DND-41 (cell line): Measurements from ENCODE around the gene SMARCA4.

Experiments used
- ATAC-seq: fragments of 200-7000 bp; cut with Tn5 transposase; 3 replicates; pipeline ENCODE4 v1.9.1; 2021; ENCODE audit warnings: low read depth; ENCODE audit not compliant: insufficient read depth
- DNase-seq: peaks from one replicate; pipeline ENCODE4 v3.0.0-alpha.2; 2020
- H2AFZ ChIP-seq: 2 replicates; pipeline ENCODE4 v1.6.0; 2012; ENCODE audit warnings: low read depth, low read length
- H3K27ac ChIP-seq: 2 replicates; pipeline ENCODE4 v1.5.1; 2012; ENCODE audit warnings: low read length, inconsistent platforms
- H3K27me3 ChIP-seq: fragments of 200-600 bp; sonication (generic); 2 replicates; pipeline ENCODE4 v1.6.0; 2012; ENCODE audit warnings: low read length, mild to moderate bottlenecking, inconsistent platforms; ENCODE audit not compliant: insufficient read depth, poor library complexity
- H3K36me3 ChIP-seq: 2 replicates; pipeline ENCODE4 v1.5.1; 2012; ENCODE audit warnings: low read length, inconsistent platforms; ENCODE audit not compliant: insufficient read depth
- H3K4me1 ChIP-seq: 2 replicates; pipeline ENCODE4 v1.5.1; 2012; ENCODE audit warnings: mild to moderate bottlenecking, low read length; ENCODE audit not compliant: insufficient read depth
- H3K4me2 ChIP-seq: 2 replicates; pipeline ENCODE4 v1.6.0; 2012; ENCODE audit warnings: mild to moderate bottlenecking, moderate library complexity, low read length, inconsistent platforms; ENCODE audit not compliant: insufficient read depth
- H3K4me3 ChIP-seq, 2 experiments: fragments of 200-600 bp in 1 of 2; shearing (Covaris generic) in 1 of 2; 2 replicates each; pipeline ENCODE4 v1.5.1; 2012 to 2016; ENCODE audit warnings: inconsistent platforms in 2 of 2, low read length in 2 of 2, mild to moderate bottlenecking in 2 of 2, low read depth in 1 of 2, moderate library complexity in 1 of 2
- H3K79me2 ChIP-seq: 2 replicates; pipeline ENCODE4 v1.6.0; 2012; ENCODE audit warnings: low read length, inconsistent platforms; ENCODE audit not compliant: insufficient read depth
- H3K9ac ChIP-seq: 2 replicates; pipeline ENCODE4 v1.6.0; 2012; ENCODE audit warnings: low read depth, mild to moderate bottlenecking, inconsistent platforms, low read length, moderate library complexity
- H3K9me3 ChIP-seq: 2 replicates; pipeline ENCODE4 v1.5.1; 2012; ENCODE audit warnings: low read length, moderate library complexity, mild to moderate bottlenecking, inconsistent platforms; ENCODE audit not compliant: insufficient read depth, severe bottlenecking
- H4K20me1 ChIP-seq: 2 replicates; pipeline ENCODE4 v1.6.0; 2012; ENCODE audit warnings: low read length; ENCODE audit not compliant: insufficient read depth
- CTCF ChIP-seq: IDR thresholded peaks from 2 replicates; pipeline ENCODE4 v1.5.1; 2012; ENCODE audit warnings: borderline replicate concordance, low read length, moderate library complexity, mild to moderate bottlenecking; ENCODE audit not compliant: poor library complexity, severe bottlenecking; ENCODE audit errors: extremely low read depth
- EZH2 ChIP-seq: IDR thresholded peaks from 3 replicates; pipeline ENCODE4 v1.6.1; 2012; ENCODE audit warnings: borderline replicate concordance, low read depth, mild to moderate bottlenecking, moderate library complexity, low read length, inconsistent platforms; ENCODE audit not compliant: severe bottlenecking

The SMARCA4 gene

DNA sequence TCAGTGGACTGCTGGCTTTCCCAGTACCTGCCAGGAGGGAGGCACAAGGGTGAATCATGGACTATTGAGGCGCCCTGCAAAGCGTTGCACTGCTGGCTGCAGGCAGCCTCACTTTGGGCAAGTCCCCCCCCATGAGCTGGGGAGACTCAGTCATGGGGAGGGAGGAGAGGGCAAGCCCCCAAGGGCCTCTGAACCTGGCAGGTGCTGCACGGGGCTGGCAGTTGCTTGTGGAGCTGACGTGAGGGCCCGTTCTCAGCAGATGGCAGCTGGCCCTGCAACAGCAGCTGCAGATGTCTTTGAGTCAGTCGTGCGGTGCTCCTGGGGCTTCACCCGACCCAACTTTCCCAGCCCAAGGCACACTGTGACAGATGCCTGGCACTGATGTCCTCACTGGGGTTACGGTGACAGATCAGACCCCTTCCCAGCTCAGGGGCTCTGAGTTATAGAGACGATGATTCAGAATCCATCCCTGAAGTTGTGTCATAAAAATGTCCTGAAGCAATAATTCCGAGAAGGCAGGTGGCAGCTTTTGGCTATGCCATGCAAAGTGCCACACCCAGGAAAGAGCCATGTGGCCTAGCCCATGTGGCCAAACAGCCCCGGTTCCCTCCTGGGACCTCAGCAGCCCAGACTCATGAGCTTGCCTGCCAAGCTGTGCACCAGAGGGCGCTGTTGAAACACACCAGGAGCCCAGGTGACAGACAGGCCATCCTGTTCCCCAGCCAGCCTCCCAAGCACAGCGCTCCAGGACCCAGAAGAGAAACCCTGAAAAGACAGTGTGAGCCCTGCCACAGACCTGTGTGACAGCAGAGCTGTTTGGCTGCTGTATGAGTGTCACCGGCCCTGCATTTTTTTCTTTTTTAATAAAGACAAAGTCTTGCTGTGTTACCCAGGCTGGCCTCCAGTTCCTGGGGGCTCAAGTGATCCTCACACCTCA, 74.9 kb downstream of the SMARCA4 start:
- no peak overlapping the region for H3K4me3 ChIP-seq
- no peak overlapping the region for H3K9ac ChIP-seq
- H3K9me3 ChIP-seq: no peaks in the 10 kb centered on the region
- ATAC-seq: peak; percentile 96
- H3K27me3 ChIP-seq: no peaks in the 10 kb centered on the region
- H3K4me2 ChIP-seq: no peak overlapping the region
- peaks cover 16% of the 10 kb centered on the region for H3K79me2 ChIP-seq
- H3K4me1 ChIP-seq: no peaks in the 10 kb centered on the region
- H2AFZ ChIP-seq: no peak overlapping the region
- no peak for TF ChIP-seq EZH2
- peak; percentile 95 for TF ChIP-seq CTCF
- peak overlapping the region; percentile 45; the same call in 1 of the 2 replicates for H3K27ac ChIP-seq
- DNase-seq: peak; percentile 81
- peaks cover 92% of the 10 kb centered on the region for H3K36me3 ChIP-seq
- H4K20me1 ChIP-seq: peaks cover 23% of the 10 kb centered on the region

DNA sequence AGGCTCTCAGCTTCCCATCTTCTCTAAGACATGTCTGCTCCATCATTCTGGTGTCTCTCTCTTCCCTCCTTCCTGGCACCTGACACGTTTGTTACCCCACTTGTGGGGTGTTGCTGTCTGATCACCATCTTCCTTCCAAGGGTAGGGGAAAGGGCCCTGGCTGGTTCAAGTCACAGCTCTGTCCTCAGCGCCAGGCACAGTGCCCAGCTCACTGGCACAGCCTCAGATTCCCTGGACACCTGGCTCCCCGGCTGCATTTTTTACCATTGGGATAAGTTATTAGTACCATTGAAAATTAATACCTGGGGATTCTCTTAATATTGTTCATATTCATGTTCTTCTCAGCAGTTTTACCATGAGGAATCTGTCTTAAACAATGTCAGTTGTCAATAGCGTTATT, 77.7 kb downstream of the SMARCA4 start:
- peaks cover 16% of the 10 kb centered on the region for H3K79me2 ChIP-seq
- no peaks in the 10 kb centered on the region for H3K27me3 ChIP-seq
- ATAC-seq (no peak), DNase-seq (no peak)
- no peak overlapping the region for H3K27ac ChIP-seq
- H3K9ac ChIP-seq: no peak overlapping the region
- no peak overlapping the region for H2AFZ ChIP-seq
- no peak overlapping the region for H3K4me2 ChIP-seq
- peaks cover 90% of the 10 kb centered on the region for H3K36me3 ChIP-seq
- H3K4me1 ChIP-seq: no peaks in the 10 kb centered on the region
- peaks cover 20% of the 10 kb centered on the region for H4K20me1 ChIP-seq
- H3K9me3 ChIP-seq: no peaks in the 10 kb centered on the region
- no peak overlapping the region for H3K4me3 ChIP-seq
- TF ChIP-seq CTCF (no peak), EZH2 (no peak)

- peaks cover 81% of the 10 kb centered on the region for H3K36me3 ChIP-seq
- H3K79me2 ChIP-seq: peaks cover 11% of the 10 kb centered on the region
- H4K20me1 ChIP-seq: peaks cover 5% of the 10 kb centered on the region; the same call in 1 of the 2 replicates
- no peak overlapping the region for H3K27ac ChIP-seq
- no peak overlapping the region for H3K4me3 ChIP-seq
- H3K27me3 ChIP-seq: no peaks in the 10 kb centered on the region
- H3K4me2 ChIP-seq: no peak overlapping the region
- TF ChIP-seq CTCF (no peak), EZH2 (no peak)
- H3K4me1 ChIP-seq: no peaks in the 10 kb centered on the region
- DNase-seq (no peak), ATAC-seq (no peak)
- no peak overlapping the region for H2AFZ ChIP-seq
- no peaks in the 10 kb centered on the region for H3K9me3 ChIP-seq
- H3K9ac ChIP-seq: no peak overlapping the region
These were observed 80.4 kb downstream of the SMARCA4 start for GRCh38 chr19:11041194-11041593.
